Adipose tissue (tissue), 3 donors: ENCODE results near the gene ARL15. TPM values are rescaled to one million over a fixed set of nuclear protein-coding genes. Genes with fewer than 3 reads are reported as not detected.

ENCODE experiments used
- H3K27ac ChIP-seq: one replicate; pipeline ENCODE4 v1.5.1; 2013; ENCODE audit warnings: low read depth, low read length
- WGBS, 3 donors: extraction: QIAGEN DNeasy Blood & Tissue Kit; methylation state at CpG; one replicate each; pipeline ENCODE4 v1.1.7; 2013; 5-methylcytosine and 5-hydroxymethylcytosine counted together
- polyA plus RNA-seq, 3 donors: library from polyadenylated mRNA; stranded (reverse); fragments of 200-250 nt; gene quantifications; one replicate each; pipeline ENCODE4 v1.2.3, GENCODE V29; 2013
- donor health status: healthy with polysubstance abuse.
- donor health status: Bipolar disorder and iron deficiency.
- donor health status: healthy.

ARL15 gene
- polyA plus RNA-seq, 3 donors, result 5.1 to 29.2 (median 15.2) TPM

DNA sequence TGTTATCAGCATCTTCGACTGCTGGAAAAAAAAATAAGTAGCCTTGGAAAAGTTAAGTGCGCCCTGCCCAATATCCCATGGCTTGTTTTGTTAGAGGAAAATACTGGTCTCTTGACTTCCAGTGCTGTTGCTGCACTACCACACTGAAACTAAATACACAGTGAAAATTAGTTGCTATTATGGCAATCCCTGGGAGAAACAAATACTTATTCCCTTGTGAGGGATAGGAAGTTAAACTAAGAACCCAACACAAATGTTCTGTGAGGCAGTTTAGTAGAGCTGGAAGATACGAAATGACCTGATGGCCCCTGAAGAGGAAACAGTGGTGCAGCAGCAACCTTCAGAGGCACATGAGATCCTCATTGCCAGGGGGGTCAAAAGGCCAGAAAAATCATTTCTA, 164.0 kb downstream of the ARL15 start:
- H3K27ac ChIP-seq, result no peak overlapping the region
- WGBS, 3 donors, result 55 to 74% (median 66%) methylated on average over 3 of the region's 3 CpGs

DNA sequence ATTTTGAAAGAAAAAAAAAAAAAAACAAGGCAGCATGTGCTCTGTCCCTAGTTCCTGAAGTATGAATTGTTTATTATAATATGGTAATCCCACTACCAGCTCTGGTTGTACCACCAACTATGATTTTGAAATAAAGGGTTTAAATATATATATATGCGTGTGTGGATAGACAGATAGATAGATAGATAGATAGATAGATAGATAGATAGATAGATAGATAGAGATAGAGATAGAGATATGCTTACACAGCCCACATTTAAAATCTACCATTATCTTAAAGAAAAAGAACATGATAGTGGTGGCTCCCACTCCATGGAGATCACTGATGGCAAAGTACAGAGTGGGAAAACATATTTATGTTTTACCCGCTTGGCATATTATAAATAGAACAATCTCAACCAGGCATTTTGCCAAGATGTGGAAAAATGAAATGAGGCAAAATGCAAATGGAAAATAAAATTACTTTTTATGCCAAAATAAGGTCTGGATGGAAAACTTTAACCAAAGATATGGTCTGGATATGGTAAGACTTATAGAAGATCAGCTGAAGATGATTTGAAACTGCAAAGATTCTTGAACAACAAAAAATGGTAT, 170.0 kb downstream of the ARL15 start:
- H3K27ac ChIP-seq, result no peak overlapping the region
- 88 to 95% (median 89%) methylated on average over 2 of the region's 2 CpGs for WGBS, 3 donors

DNA sequence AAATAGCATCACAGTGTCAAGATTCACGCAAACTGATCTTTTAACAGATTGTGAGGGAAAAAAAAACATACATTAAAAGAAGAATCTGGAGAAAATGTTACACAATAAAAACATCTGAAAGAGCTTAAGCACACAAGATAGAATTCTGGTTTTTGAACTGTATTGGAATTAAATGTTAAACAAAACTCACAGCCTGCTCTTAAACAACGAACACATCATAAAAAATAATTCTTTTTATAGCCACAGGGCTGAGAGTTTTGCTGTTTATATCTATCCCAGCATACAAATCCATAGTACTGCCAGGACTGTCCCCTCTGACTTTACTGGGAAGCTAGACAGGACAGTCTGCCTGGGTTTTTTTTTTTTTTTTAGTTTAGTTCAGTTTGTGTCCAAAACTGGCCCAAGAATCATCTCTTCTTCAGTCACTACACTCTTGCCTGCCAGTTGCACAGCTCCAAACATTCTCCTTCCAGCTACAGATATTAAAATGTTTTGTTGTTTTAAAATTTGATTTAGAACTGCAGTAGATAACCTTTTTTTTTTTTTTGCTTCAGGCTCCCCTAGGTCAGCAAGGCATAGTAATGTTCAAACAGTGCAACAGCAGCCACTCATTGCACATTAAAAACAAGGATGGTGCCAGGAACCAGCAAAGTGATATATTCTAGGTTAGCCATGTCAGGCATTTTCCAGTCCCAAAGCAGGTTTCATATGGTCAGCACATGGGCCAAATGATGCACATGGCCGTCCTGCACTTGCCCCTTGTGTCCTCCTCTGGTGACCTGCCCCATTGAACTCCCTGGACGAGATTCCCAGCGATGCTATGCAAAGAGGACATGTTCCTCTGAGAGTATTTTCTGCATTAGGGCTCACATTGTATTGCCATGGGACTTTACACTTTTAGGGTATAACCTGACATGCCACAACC, 173.6 kb downstream of the ARL15 start:
- no peak overlapping the region for H3K27ac ChIP-seq
- WGBS, 3 donors, result 68 to 85% (median 75%) methylated on average over 5 of the region's 5 CpGs

DNA sequence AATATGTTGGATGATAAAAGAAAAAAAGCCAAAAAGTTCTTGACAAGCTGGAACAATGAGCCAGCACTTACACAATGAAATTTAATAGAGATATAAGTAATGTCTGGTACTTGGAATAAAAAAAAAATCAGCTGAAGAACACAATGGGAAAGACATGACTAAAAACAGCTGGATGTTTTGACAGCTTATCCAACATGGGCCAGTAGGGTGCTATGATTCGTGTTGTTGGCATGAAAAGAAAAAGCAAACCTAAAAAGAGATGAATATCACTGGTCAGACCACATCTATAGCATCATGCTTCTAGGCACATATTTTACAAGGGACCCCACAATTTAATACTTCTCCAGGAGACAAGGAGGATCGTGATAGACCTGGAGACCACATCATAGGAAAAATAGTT, 175.3 kb downstream of the ARL15 start:
- WGBS, 3 donors, result 63 to 76% (median 67%) methylated on average over 2 of the region's 2 CpGs
- H3K27ac ChIP-seq, result no peak overlapping the region

DNA sequence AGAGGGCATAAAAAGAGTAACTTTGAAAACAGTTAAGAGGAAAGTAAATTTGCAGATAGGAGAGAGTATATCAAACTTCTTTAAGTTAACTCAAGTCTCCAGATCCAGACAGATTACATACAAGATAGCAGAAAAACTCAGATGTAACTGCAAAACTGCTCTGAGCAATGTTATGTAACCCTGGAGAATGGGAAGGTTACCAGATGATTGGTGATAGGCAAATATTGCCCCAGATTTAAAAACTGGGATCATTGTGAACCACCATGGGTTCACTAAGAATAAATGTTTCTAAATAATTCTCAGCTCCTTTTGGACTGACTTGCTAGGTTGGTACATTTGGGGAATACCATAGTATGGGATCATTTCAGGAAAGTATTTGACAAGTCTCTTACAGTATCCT, 176.5 kb downstream of the ARL15 start:
- no peak overlapping the region for H3K27ac ChIP-seq

DNA sequence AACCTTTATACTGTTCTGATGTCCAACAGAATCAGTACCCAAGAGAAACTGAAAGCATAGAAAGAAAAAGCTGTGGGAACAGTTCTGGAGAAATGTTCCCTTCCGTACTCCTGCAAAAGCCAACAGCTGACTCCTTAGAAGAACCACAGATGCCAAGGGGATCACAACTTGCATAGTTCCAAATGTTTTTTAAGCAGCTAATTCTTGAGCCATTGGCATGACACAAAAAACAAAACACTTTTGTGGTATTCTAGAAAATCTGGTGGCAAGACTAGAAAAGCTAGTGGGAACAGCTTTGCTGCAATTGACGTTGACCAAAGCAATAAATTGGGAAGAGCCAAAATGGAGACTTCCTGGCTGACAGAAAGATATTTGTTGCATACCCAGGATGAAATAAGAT, 189.9 kb downstream of the ARL15 start:
- H3K27ac ChIP-seq, result no peak overlapping the region
- WGBS, 3 donors, result 93 to 100% (median 96%) methylated on average over 2 of the region's 2 CpGs

DNA sequence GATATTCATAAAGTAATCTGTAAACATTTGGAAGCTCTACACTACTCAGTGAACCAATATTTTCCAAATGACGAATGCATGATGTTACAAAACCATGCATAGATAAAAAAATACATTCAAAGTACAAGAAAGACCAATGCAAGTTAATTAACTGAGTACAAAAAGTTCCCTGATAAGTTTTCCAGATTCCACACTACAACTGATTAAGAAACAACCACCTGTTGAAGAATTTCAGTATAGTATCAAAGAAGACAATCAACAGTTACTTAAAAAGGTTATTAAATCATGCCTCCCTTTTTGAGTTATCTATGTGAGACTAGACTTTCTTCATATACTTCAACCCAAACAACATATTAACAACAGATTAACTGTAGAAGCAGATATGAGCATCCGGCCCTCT, 192.4 kb downstream of the ARL15 start:
- no peak overlapping the region for H3K27ac ChIP-seq
- 94 to 98% (median 95%) methylated on average over 2 of the region's 2 CpGs for WGBS, 3 donors

DNA sequence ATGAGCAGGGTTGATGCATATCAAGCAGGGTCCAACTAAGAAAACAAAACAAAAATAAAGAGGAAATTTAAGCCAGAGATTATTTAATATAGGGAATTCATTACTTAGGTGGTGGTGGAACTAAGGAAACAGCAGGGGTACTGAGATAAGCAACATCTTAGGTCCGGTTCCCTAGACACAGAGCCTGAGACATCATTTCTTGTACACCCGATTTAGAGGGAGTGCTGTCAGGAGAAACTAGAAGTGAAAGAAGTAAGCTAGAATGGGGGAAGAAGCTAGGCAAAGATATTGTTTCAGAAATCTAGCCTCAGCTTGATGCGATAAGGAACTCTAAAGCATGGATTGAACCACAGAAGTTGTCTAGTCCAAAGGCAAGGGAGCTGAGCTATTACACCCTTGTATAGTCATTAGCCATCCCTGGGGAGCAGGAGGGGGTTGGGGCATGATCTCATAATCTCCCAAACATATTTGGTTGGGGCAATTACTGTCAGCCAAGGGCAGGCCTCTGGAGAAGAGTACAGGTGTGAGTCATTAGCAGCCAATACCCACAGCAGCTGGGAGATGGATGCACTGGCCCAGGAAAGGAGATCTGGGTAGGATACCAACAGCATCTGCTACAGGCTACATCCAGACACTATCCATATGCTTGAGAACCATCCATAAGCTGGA, 194.5 kb downstream of the ARL15 start:
- WGBS, 3 donors, result 73 to 94% (median 77%) methylated on average over 3 of the region's 3 CpGs
- no peak overlapping the region for H3K27ac ChIP-seq

DNA sequence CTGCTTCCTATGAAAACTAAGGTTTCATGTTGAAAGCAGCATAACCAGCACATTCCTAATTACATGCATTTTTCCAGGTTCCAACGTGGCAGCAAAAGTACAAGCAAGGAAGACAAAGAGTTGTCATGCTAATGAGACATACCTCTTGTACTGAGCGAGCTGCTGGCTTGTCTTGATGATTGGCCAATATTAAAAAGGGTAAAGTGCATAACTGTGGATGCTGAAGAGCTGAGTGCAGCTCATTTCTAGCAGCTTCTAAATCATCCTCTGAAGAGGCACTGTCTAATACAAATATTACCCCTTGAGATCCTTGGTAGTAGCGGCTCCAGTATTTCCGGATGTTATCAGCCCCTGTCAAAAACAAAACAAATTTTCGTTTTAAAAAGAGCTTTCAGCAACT, 197.3 kb downstream of the ARL15 start:
- 62 to 75% (median 73%) methylated on average over 5 of the region's 5 CpGs for WGBS, 3 donors
- no peak overlapping the region for H3K27ac ChIP-seq

DNA sequence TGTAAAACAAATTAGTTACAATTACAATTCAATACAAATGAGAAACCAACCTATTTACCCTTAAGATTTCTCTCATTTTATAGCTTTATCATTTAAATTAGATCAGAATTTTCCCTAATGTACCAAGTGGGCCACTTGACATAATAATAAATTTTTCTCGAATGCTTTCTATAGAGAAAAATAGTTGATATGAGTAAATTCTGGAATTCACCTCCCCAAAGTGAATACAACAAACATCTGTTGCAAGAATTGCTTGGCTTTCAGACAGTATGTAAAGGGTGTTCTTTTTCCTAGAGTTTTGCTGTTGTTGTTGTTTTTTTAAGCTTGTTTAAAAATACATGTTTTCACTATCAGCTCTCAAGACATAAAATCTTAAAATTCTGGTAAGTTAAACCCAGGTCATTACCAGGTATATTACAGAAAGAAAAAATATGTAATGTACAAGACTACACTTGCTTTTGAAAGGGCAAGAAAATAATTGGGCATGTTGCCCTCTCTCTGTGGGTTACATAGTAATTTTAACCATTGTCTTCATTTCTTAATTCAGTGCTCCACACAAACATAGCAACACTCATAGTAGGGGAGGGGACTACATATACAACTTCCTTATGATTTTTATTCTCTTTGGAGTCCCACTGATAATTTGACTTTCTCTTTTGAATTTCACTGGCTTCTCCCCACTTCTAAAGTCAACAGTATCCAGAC, 200.6 kb downstream of the ARL15 start:
- H3K27ac ChIP-seq, result no peak overlapping the region
- WGBS, 3 donors, result 73 to 77% (median 74%) methylated on average over 1 of the region's 1 CpG

DNA sequence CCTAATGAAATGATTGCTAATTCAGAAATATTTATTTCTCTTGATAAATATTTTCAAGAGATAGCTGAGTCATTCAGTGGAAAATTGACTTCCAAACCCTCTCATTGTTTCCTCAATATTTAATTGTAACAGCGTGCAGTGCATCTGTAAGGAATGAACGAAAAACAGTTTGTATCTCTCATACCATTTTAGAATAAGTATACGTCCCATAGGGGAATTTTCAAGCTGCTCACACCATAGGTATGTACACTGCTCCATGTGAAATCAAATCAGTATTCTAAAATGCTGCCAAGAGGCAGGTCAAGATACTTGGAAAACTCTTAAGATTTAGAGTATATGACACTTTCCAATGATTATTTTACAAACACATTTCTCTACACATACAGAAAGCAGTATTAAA, 202.2 kb downstream of the ARL15 start:
- 95 to 96% (median 95%) methylated on average over 3 of the region's 3 CpGs for WGBS, 3 donors
- H3K27ac ChIP-seq, result no peak overlapping the region

DNA sequence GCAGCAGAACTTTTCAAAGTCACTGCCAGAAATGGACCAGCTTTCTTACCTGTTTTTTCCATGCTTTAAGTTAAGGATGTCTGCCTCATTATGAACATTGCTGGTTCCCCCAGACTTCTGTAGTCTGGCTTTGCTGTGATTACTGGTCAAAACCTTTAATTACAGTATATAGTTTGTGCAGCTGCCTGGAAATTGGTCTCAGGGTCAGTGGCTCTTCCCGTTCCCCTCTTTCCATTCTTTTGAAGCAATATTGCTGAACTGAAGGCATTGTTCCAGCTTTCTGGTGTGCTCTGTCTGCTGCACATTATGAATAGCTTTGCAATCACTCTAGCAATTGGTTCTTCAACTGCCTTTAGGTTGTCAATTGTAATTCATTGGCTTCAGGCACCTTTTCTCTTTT, 206.5 kb downstream of the ARL15 start:
- no peak overlapping the region for H3K27ac ChIP-seq
- 52 to 76% (median 75%) methylated on average over 1 of the region's 1 CpG for WGBS, 3 donors

DNA sequence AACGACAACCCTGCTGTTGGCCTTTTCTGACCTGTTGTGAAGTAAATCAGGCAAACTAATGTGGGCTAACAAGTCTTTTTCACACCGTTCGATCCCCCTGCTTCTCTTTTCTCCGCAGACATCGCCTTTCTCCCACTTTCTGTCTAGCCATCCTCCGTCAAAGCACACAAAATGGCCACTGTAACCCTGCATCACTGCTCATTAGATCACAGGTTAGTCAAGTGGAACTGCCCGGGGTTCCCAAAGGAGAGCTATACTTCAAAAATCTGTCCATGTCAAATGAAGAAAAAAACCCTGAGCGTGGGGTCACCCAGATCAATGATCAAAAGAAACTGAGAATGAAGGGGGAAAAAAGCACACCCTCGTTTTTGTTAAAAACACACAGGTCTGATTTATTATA, 212.1 kb downstream of the ARL15 start:
- 90 to 96% (median 96%) methylated on average over 9 of the region's 9 CpGs for WGBS, 3 donors
- no peak overlapping the region for H3K27ac ChIP-seq

DNA sequence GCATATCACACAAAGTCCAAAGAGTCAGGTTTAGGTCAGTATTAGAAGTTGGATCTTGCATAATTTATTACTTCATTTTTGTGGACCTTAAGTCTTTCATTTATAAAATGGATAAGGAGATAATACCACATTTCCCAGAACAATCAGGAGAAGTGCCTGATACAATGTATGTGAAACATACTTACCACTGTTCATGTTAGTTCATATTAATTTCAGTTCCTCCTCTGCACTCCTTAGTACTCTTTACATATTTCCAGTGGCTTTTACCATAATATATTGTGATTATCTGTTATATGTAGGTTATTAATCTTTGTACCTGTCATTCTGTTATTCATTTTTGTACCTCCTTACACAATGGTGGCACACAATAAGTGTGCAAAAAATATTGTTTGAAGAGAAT, 214.4 kb downstream of the ARL15 start:
- no peak overlapping the region for H3K27ac ChIP-seq

DNA sequence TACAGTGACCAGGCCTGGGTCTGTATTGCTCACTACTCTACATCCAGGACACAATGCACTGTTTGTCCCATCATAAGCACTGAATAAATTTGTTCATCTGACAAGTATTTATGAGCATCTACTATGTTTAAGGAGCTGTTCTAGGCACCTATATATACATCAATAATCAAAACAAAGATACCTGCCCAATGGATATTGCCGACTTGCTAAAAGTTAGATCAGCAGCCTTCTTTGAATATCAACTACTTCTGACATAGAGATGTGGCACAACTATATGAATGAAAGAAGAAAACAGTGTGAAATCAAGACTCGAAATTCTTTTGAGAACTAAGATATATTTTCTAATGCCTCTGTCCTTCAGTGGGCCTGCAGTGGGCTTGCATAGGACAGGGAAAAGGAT, 215.7 kb downstream of the ARL15 start:
- 84 to 94% (median 90%) methylated on average over 2 of the region's 2 CpGs for WGBS, 3 donors
- no peak overlapping the region for H3K27ac ChIP-seq

DNA sequence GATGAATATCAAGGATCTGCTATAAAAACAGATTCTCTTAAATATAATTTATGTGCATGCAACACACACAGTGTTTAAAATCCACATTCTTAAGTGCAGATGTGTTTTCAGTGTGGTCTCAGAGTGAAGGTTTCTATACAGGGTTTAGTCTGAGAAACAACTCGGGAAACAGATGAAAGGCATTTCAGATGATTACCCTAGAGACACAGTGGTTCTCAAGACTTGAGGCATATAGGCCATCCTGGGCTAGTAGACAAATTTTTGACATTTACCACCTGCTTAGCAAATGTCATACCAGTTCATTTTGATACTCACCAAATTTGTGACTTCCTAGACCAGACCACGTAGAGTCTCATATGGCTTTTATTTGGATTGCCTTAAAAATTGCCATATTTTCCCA, 216.5 kb downstream of the ARL15 start:
- 92 to 94% (median 93%) methylated on average over 2 of the region's 2 CpGs for WGBS, 3 donors
- no peak overlapping the region for H3K27ac ChIP-seq

DNA sequence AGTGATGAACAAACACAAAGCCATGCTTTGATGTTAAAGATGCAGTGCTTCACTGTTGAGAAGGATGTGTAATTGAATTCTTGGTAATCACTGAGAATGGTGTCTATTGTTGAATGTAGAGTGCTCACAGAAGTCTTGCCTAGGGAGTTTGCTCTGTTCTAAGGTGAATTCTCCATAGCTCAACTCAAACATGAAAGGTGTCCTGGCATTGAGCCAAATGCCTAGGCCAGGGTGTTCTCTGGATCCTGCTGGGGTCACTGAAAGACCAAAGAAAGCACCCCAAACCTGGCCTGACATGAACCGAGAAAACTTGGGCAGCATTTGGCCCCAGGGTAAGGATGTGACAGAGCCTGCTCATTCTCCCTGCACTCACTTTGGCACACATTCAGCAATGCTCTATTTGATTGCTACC, 217.3 kb downstream of the ARL15 start:
- WGBS, 3 donors, result 90 to 93% (median 90%) methylated on average over 1 of the region's 1 CpG
- H3K27ac ChIP-seq, result no peak overlapping the region

DNA sequence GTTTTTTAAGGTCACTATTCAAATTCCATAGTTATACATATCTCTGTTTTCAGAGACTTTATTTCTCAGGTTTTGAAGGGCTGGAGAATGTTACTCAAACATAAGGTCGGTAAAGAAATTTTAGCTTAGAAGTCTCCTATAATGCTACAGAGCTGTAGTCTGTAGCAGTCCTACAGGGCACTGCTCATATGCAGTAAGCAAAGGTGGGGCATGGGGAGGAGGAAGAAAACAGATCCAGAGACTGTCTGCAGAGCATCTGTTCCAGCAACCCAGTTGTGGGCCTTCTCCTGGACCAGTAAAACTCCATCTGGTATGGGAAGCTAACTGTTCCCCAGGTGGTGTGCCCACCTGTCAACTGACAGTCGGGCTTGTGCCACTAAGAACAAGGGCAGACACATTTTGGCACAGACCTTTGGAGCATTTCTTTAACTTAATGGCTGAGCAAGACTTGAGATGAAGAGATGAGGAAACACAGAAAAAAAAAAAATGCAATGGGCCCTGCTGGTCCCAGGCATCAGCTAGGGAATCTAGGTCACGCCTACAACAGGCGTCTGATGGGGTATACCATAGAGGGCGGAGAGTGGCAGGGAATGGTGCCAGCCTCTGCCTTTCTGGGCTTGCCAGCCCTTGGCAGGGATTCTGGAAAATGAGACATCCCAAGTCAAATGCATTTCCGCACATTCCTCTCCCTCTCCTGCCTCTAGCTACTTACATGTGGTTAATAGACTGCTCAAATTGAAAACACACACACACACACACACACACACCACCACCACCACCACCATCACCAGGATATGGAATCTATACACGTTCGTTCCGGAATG, 218.9 kb downstream of the ARL15 start:
- WGBS, 3 donors, result 90 to 93% (median 91%) methylated on average over 9 of the region's 9 CpGs
- no peak overlapping the region for H3K27ac ChIP-seq
